WTC11 (cell line): ENCODE data around the gene SOX15. TPM values are rescaled to one million over a fixed set of nuclear protein-coding genes. Genes with fewer than 3 reads are reported as not detected.

Source experiments
- AR ChIP-seq: fragments of 250-450 bp; sonication (Bioruptor Pico); IDR thresholded peaks from 2 replicates; pipeline ENCODE4 v1.9.0; 2021; ENCODE audit warnings: mild to moderate bottlenecking
- ATF3 ChIP-seq: sonication (generic); formaldehyde crosslinking; conservative IDR thresholded peaks from 2 replicates; pipeline ENCODE4 v1.8.1; 2022; ENCODE audit warnings: mild to moderate bottlenecking, missing genetic modification reagents
- CDX4 ChIP-seq: fragments of 250-450 bp; sonication (Bioruptor Pico); IDR thresholded peaks from 2 replicates; pipeline ENCODE4 v1.9.0; 2021; ENCODE audit warnings: moderate library complexity, mild to moderate bottlenecking, inconsistent platforms, borderline replicate concordance
- EMX1 ChIP-seq: fragments of 250-450 bp; sonication (Bioruptor Pico); IDR thresholded peaks from 2 replicates; pipeline ENCODE4 v1.8.0; 2021; ENCODE audit warnings: mild to moderate bottlenecking
- IRF1 ChIP-seq: sonication (generic); formaldehyde crosslinking; IDR thresholded peaks from 2 replicates; pipeline ENCODE4 v1.8.0; 2023; ENCODE audit warnings: missing genetic modification reagents
- NFATC4 ChIP-seq: fragments of 250-450 bp; sonication (Bioruptor Pico); IDR thresholded peaks from 2 replicates; pipeline ENCODE4 v1.9.0; 2021; ENCODE audit warnings: mild to moderate bottlenecking
- NR3C1 ChIP-seq: sonication (generic); formaldehyde crosslinking; conservative IDR thresholded peaks from 2 replicates; pipeline ENCODE4 v1.8.1; 2023; ENCODE audit warnings: low read depth, mild to moderate bottlenecking, missing genetic modification reagents
- OVOL2 ChIP-seq: fragments of 250-450 bp; sonication (Bioruptor Pico); IDR thresholded peaks from 2 replicates; pipeline ENCODE4 v1.9.0; 2021; ENCODE audit warnings: mild to moderate bottlenecking, borderline replicate concordance
- RELA ChIP-seq: sonication (generic); formaldehyde crosslinking; IDR thresholded peaks from 2 replicates; pipeline ENCODE4 v1.8.1; 2022; ENCODE audit warnings: missing genetic modification reagents, mild to moderate bottlenecking, borderline replicate concordance
- RORB ChIP-seq: fragments of 250-450 bp; sonication (Bioruptor Pico); IDR thresholded peaks from 2 replicates; pipeline ENCODE4 v1.9.0; 2021; ENCODE audit warnings: mild to moderate bottlenecking
- SMAD3 ChIP-seq: sonication (generic); formaldehyde crosslinking; IDR thresholded peaks from 2 replicates; pipeline ENCODE4 v1.8.0; 2022; ENCODE audit warnings: missing genetic modification reagents, mild to moderate bottlenecking, borderline replicate concordance
- SMAD4 ChIP-seq: sonication (generic); formaldehyde crosslinking; IDR thresholded peaks from 2 replicates; pipeline ENCODE4 v1.8.0; 2022; ENCODE audit warnings: mild to moderate bottlenecking, missing genetic modification reagents
- TEAD4 ChIP-seq: sonication (generic); formaldehyde crosslinking; IDR thresholded peaks from 2 replicates; pipeline ENCODE4 v1.8.0; 2022; ENCODE audit warnings: mild to moderate bottlenecking, missing genetic modification reagents
- TP53 ChIP-seq: sonication (generic); formaldehyde crosslinking; IDR thresholded peaks from 2 replicates; pipeline ENCODE4 v1.8.1; 2023; ENCODE audit warnings: mild to moderate bottlenecking, missing genetic modification reagents
- USF2 ChIP-seq: sonication (generic); formaldehyde crosslinking; IDR thresholded peaks from 2 replicates; pipeline ENCODE4 v1.8.1; 2023; ENCODE audit warnings: mild to moderate bottlenecking, missing genetic modification reagents, moderate library complexity
- ZBTB21 ChIP-seq: sonication (generic); formaldehyde crosslinking; IDR thresholded peaks from 2 replicates; pipeline ENCODE4 v1.8.1; 2023; ENCODE audit warnings: mild to moderate bottlenecking, missing genetic modification reagents, borderline replicate concordance
- ZBTB43 ChIP-seq: sonication (generic); formaldehyde crosslinking; IDR thresholded peaks from 2 replicates; pipeline ENCODE4 v1.8.1; 2023; ENCODE audit warnings: mild to moderate bottlenecking, missing genetic modification reagents
- ZMAT4 ChIP-seq: fragments of 250-450 bp; sonication (Bioruptor Pico); IDR thresholded peaks from 2 replicates; pipeline ENCODE4 v1.9.0; 2021; ENCODE audit warnings: mild to moderate bottlenecking
- ZNF281 ChIP-seq: sonication (generic); formaldehyde crosslinking; IDR thresholded peaks from 2 replicates; pipeline ENCODE4 v1.8.0; 2023; ENCODE audit warnings: mild to moderate bottlenecking, missing genetic modification reagents
- ZNF423 ChIP-seq: fragments of 250-450 bp; sonication (Bioruptor Pico); IDR thresholded peaks from 2 replicates; pipeline ENCODE4 v2.1.2; 2022; ENCODE audit warnings: mild to moderate bottlenecking, moderate library complexity
- ZNF532 ChIP-seq: fragments of 250-450 bp; sonication (Bioruptor Pico); IDR thresholded peaks from 2 replicates; pipeline ENCODE4 v1.9.0; 2021; ENCODE audit warnings: mild to moderate bottlenecking, borderline replicate concordance
- ZSCAN18 ChIP-seq: fragments of 250-450 bp; sonication (Bioruptor Pico); IDR thresholded peaks from 2 replicates; pipeline ENCODE4 v2.1.2; 2022; ENCODE audit warnings: mild to moderate bottlenecking, moderate library complexity
- total RNA-seq: library from RNA; stranded (reverse); gene quantifications from 3 replicates; pipeline ENCODE4 v1.2.3, GENCODE V29; 2021

Gene SOX15
- total RNA-seq, 1 experiment from 2014 or later, result 19.9 TPM

GRCh38 chr17:7573324-7574080 lies 16.4 kb downstream of the SOX15 start (continued):
- 0 out of 2 replicates have a peak, but pooled peaks have one; percentile 19 for TF ChIP-seq RORB (CRISPR knock-in tag)
- TF ChIP-seq ZMAT4 (CRISPR knock-in tag), result peak; percentile 32; the same call in 1 of the 2 replicates
- TF ChIP-seq ZBTB43, result no peak
- peak; percentile 94 for TF ChIP-seq ZNF281 (CRISPR knock-in tag)
- TF ChIP-seq AR (CRISPR knock-in tag), result no peak
- 0 out of 2 replicates have a peak, but pooled peaks have one; percentile 39 for TF ChIP-seq ZBTB21
- TF ChIP-seq NFATC4 (CRISPR knock-in tag), result peak; percentile 10
- no peak for TF ChIP-seq ZSCAN18 (CRISPR knock-in tag)
- no peak for TF ChIP-seq TEAD4 (CRISPR knock-in tag)
- 0 out of 2 replicates have a peak, but pooled peaks have one; percentile 41 for TF ChIP-seq TP53 (CRISPR knock-in tag)
- no peak; the same call in 1 of the 2 replicates for TF ChIP-seq NR3C1 (CRISPR knock-in tag)
- TF ChIP-seq OVOL2 (CRISPR knock-in tag), result no peak
- no peak for TF ChIP-seq SMAD3 (CRISPR knock-in tag)
- 0 out of 2 replicates have a peak, but pooled peaks have one; percentile 9 for TF ChIP-seq RELA (CRISPR knock-in tag)
- no peak; the same call in none of the 2 replicates for TF ChIP-seq EMX1 (CRISPR knock-in tag)
- TF ChIP-seq ATF3 (CRISPR knock-in tag), result peak; percentile 16; the same call in 1 of the 2 replicates
- TF ChIP-seq ZNF423 (CRISPR knock-in tag), result no peak
- TF ChIP-seq IRF1 (CRISPR knock-in tag), result 0 out of 2 replicates have a peak, but pooled peaks have one; percentile 6
- TF ChIP-seq CDX4 (CRISPR knock-in tag), result no peak
- TF ChIP-seq SMAD4, result no peak
- no peak for TF ChIP-seq ZNF532 (CRISPR knock-in tag)
- TF ChIP-seq USF2 (CRISPR knock-in tag), result peak; percentile 32
